VCaP (cell line): ENCODE results near the gene CDPF1.

Experiments
- H3K27ac ChIP-seq: fragments of 450-650 bp; 2 replicates; pipeline ENCODE4 v1.5.1; 2017
- CTCF ChIP-seq: fragments of 450-650 bp; conservative IDR thresholded peaks from 2 replicates; pipeline ENCODE4 v1.5.1; 2017; ENCODE audit warnings: mild to moderate bottlenecking, moderate library complexity

Gene CDPF1

GRCh38 chr22:46293577-46294260, 43.6 kb upstream of the CDPF1 start:
- no peak overlapping the region for H3K27ac ChIP-seq

GRCh38 chr22:46292732-46293131, 42.6 kb upstream of the CDPF1 start:
- no peak for TF ChIP-seq CTCF
- H3K27ac ChIP-seq, result no peak overlapping the region

More at GRCh38 chr22:46293577-46294260, 43.6 kb upstream of the CDPF1 start:
- TF ChIP-seq CTCF, result no peak

- TF ChIP-seq CTCF, result no peak
- no peak overlapping the region for H3K27ac ChIP-seq
Measured at GRCh38 chr22:46292173-46292572, 42.1 kb upstream of the CDPF1 start.

- H3K27ac ChIP-seq, result no peak overlapping the region
- TF ChIP-seq CTCF, result no peak
Measured at GRCh38 chr22:46290843-46291785, 41.0 kb upstream of the CDPF1 start.

GRCh38 chr22:46290121-46290842, 40.2 kb upstream of the CDPF1 start:
- no peak for TF ChIP-seq CTCF
- H3K27ac ChIP-seq, result no peak overlapping the region

- no peak overlapping the region for H3K27ac ChIP-seq
- no peak for TF ChIP-seq CTCF
Measured at GRCh38 chr22:46289244-46289891, 39.3 kb upstream of the CDPF1 start.
